Measurements from ENCODE around the gene AP2A2.
"Not testable (repeated sequence)": the region's sequence is repeated elsewhere in the genome, so short reads cannot be mapped to it uniquely, and the experiment has no call there.

The AP2A2 gene

DNA sequence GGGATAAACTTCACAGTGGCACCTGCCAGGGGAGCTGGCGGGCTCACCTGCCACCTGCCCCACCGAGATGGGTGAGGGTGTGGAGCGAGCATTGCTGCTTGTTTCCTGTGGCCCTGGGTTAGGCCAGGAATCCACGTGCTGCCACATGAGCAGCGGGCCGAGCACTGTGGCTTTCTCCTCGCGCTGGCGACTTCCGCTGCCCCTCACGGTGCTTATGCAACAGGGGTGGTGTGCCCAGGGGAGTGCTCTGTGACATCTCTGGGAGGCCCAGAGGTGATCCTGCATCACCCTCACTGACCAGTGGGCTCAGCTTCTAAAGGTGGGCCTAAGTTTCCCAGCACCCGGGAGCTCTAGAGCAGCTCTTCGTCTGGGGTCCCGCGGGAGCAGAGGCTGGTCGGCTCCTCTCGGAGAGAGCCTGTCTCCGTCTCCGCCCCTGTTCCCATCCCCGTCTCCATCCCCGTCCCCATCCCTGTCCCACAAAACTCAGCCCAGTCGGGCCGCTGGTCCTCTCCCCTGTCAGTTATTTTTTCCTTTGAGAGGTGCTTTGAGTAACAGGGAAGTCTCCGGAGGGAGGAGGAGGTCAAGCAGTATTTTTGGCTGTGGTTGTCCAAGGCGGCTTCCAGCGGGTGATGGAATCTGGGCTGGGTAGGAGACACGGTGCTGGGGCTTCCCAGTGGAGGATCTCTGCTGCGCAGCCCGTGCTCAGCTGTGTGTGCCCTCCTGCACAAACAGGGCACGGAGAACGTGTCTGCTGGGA is 42.5 kb downstream of the AP2A2 start:
- Histone ChIP-seq H3K27ac (no peak overlapping the region), H3K4me3 (no peak overlapping the region)

- Histone ChIP-seq H3K4me3 (no peak overlapping the region), H3K27ac (no peak overlapping the region)
Measured at GRCh38 chr11:968822-969221, 43.2 kb downstream of the AP2A2 start.

- no peak overlapping the region for H3K27ac ChIP-seq
- no peak overlapping the region for H3K4me3 ChIP-seq
Measured at GRCh38 chr11:969651-970205, 44.1 kb downstream of the AP2A2 start.

DNA sequence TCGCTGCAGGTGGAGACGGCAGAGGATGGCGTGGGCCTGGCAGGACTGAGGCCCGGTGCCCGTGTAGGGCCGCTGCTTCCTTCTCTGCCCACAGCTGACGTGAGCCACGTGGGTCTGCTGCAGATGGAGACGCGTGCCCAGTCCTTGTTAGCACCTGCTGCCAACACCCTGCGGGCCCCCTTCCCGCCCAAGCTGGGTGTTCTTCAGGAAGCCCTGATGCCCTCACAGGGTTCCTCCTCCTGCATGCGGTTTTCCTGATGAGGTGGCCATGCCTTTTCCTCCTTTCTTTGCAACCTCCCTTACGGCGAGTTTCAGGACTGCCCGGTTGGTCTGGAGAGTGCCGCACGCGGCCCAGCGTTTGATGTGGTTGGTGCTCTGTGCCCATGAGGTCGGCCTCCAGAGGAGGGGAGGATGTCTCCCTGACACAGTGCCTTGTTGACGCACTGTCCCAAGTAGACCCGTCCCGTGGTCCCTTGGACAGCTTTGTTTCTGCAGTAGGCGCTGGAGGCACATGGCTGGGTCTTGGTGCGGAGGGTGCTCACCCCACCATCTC is 44.7 kb downstream of the AP2A2 start:
- no peak overlapping the region for H3K4me3 ChIP-seq
- no peak overlapping the region for H3K27ac ChIP-seq

- H3K27ac ChIP-seq, result no peak overlapping the region
Measured at GRCh38 chr11:971092-971690, 45.5 kb downstream of the AP2A2 start.

GRCh38 chr11:971731-972365 is 46.2 kb downstream of the AP2A2 start:
- Histone ChIP-seq H3K27ac (no peak overlapping the region), H3K4me3 (no peak overlapping the region)

More at GRCh38 chr11:971092-971690, 45.5 kb downstream of the AP2A2 start:
- H3K4me3 ChIP-seq, result no peak overlapping the region

DNA sequence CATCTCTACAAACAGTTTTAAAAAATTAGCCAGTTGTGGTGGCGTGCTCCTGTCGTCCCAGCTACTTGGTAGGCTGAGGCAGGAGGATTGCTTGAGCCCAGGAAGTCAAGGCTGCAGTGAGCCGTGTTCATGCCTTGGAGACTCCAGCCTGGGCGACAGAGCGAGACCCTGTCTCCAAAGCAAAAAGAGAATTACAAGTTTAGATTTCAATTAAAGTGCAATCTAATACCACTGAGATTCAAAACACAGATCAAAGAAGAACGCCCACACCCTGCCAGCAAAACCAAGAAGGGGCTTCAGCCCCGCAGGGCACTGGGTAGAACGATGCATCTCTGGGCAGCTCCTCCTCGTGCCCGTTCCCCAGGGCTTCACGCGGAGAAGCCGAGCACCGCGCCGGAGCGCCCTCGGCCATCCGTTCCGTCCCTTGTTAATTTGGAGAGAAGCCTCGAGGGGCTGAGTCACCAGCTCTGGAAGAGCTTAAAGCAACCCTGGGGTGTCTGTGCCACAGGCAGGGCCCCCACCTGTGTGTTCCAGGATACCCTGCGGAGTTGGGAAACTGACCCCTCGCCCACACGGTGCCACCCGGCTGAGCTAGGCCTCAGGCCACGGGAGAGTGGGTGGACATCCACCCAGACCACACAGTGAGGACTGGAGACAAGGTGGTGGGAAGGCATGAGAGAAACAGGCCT is 47.0 kb downstream of the AP2A2 start:
- no peak overlapping the region for H3K27ac ChIP-seq
- no peak overlapping the region for H3K4me3 ChIP-seq

DNA sequence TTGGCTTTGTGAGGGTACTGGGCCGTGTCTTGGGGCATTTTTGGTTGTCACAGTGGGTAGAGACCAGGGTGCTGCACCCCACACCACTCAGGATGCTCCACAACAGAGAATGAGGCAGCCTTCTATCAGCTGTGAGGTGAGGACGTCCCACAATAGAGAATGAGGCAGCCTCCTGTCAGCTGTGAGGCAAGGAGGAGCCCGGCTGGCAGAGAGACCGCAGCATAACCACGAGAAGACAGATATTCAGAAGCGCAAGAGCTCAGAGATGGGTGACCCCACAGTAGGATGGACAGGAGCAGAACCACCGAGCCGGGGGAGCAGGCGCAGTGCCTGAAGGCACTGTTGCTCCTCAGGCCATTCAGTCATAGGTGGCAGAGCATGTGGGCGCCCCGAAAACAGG is 47.6 kb downstream of the AP2A2 start:
- no peak overlapping the region for H3K27ac ChIP-seq
- no peak overlapping the region for H3K4me3 ChIP-seq

- H3K27ac ChIP-seq, H3K4me3 ChIP-seq: not testable (repeated sequence)
Measured at GRCh38 chr11:975376-975775, 49.7 kb downstream of the AP2A2 start.

DNA sequence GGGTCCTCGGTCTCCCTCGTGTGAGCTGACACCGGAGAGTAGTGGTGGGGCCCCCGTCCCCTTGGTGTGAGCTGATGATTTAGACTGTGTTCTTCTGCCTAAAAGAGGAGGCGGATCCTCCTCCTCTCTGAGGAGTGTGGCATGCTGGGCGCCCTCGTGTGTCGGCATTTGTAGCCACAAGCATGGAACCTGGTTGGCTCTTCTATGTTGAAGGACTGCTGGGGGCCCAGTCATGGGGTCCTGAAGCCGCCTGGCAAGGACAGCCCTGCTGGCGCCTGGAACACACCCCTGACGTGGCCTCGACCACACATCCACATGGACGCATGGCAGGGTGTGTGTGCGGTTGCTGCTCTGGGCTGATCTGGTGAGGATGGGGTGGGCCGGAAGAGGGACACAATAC is 50.2 kb downstream of the AP2A2 start:
- H3K27ac ChIP-seq, result no peak overlapping the region
- H3K4me3 ChIP-seq, result no peak overlapping the region

DNA sequence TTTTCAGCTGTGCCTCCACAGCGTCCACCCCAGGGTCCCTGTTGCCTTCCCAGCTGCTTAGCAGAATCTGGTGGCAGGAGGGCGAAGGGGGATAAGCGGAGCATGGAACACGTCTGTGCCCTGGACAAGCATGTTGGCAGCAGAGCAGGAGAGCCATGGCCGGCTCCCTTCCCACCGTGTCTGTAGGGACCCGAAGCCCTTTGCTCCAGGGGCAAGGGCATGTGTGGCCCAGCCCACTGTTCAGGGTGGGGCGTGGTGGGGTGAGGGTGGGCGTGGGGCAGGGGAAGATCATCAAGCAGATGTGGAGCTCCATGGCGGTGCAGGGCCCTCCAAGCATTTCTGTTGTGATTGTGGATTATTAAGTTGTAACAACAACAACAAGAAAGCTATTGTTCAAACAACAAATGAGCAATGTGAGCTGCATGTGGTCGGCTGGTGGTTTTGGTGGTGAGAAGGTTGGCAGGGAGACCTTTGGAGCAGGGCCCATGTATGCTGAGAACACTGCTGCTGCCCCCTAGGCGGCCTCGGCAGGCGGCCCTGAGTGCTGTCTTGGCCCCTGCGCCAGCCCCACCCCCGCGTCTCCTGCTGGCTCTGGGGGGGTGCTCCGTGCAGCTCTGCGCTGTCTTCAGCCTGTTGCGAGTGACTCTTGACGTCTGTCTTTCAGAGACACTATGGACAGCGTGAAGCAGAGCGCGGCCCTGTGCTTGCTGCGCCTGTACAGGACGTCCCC is 50.9 kb downstream of the AP2A2 start:
- Histone ChIP-seq H3K4me3 (no peak overlapping the region), H3K27ac (no peak overlapping the region)

- no peak overlapping the region for H3K4me3 ChIP-seq
- H3K27ac ChIP-seq, result no peak overlapping the region
Measured at GRCh38 chr11:977830-978720, 52.4 kb downstream of the AP2A2 start.

GRCh38 chr11:978781-979180 is 53.1 kb downstream of the AP2A2 start:
- Histone ChIP-seq H3K4me3 (no peak overlapping the region), H3K27ac (no peak overlapping the region)

DNA sequence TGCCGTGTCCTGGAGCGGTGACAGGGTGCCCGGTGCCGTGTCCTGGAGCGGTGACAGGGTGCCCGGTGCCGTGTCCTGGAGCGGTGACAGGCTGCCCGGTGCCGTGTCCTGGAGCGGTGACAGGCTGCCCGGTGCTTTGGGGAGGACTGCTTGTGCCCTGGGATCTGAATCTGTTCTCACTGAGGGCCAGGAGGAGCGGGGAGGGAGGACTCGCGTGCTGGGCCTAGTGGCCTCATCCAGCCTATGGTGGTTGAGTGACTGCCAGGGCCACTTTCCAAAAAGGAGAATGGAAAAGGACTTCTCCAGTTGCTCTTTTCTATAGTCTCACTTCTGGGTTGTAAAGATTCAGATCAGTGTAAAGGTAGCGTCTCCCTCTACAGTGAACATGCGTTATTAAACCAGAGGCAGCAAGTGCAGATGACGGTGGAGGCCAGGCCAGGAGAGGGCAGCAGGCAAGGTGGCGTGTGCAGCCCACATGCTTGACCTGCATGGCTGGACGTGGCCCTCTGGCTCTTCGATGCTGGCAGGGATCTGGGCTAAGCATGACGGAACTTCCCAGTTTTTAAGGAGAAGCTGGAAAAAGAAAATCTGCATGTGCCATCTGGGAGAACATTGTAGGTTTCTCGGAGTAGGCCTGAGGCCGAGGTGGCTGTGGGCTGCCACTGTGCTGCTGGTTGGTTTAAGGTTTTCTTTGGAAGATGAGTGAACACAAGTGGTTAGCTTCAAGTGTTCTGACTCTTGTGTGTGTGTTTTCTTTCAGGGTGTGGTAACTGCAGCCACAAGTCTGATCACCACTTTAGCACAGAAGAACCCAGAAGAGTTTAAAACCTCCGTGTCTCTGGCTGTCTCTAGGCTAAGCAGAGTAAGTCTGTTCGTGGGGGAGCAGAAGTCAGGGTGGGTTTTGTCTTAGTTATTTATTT is 55.0 kb downstream of the AP2A2 start:
- no peak overlapping the region for H3K4me3 ChIP-seq
- peak overlapping the region in 1 of 21 experiments; percentile 11 for H3K27ac ChIP-seq

DNA sequence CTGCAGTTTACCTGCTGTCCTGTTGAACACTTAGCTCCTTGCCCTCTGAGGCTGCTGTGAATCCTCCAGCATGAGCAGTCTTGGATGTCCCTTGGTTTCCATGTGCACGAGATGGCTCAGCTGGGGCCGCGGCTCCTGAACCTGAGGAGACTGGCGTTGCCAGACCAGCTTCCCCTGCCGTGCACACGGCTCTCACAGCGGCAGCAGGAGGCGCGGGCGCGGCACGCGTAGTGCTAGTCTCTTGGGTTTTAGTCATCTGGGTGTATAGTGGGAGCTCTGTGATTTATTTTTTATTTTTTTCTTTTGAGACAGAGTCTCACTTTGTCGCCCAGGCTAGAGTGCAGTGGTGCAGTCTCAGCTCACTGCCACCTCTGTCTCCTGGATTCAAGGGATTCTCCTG is 56.1 kb downstream of the AP2A2 start:
- no peak overlapping the region for H3K27ac ChIP-seq
- H3K4me3 ChIP-seq, result no peak overlapping the region

DNA sequence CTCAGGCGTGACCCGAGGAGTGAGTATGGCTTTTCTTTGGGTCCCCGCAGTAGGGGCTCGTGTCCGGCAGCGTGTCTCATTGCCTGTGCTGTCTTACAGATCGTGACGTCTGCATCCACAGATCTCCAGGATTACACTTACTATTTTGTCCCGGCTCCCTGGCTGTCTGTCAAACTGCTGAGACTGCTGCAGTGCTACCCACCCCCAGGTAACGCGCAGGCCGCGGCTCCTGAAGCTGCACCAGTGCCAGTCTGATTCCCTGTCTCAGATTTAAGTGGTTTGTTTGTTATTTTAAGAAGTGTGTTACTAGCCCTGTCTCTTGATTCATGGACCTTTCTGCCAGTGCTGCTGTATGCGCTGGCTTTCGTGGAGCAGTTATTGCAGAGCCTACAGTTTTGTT is 58.9 kb downstream of the AP2A2 start:
- Histone ChIP-seq H3K4me3 (no peak overlapping the region), H3K27ac (no peak overlapping the region)

GRCh38 chr11:985406-985805 is 59.7 kb downstream of the AP2A2 start:
- no peak overlapping the region for H3K27ac ChIP-seq

More at GRCh38 chr11:985406-985805, 59.7 kb downstream of the AP2A2 start:
- H3K4me3 ChIP-seq, result no peak overlapping the region
